Stromal cell of bone marrow (primary cell): ENCODE results near the gene GFOD1.
"Not testable (repeated sequence)": the region's sequence is repeated elsewhere in the genome, so short reads cannot be mapped to it uniquely, and the experiment has no call there.

ENCODE experiments used
- DNase-seq: peaks from one replicate; pipeline ENCODE4 v3.0.0-alpha.2; 2012; ENCODE audit warnings: low read depth

The GFOD1 gene

GRCh38 chr6:13404892-13405254 is 82.5 kb downstream of the GFOD1 start:
- DNase-seq: no peak

DNA sequence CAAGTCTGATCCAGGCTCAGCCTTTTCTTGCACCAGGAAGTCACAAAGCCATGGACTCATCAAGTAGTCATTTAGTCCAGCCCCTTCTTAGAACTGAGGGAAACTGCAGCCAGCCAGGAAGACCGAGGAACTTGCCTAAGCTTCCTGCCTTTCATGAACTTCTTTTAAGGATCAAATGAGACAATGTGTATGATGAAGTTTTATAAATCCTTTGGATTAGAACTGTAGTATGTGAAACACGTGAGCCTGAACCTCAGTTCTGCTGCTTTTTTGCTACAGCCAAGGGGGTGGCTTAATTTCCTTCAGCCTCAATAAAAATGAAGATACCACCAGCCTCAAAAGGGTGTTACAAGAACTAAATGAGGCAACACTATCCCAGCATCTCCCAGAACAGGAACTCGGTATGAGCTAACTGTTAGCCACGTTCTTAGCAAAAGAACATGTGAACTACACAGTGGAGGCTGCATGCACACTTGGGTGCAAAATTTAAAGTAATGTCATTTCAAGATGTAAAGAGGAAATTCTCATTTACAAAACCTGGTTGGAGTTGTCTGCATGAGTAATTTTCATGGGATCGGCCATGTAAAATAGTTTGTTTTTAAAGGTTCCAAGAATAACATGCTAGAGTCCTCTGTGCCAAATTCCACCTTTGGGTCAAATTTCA is 83.0 kb downstream of the GFOD1 start:
- DNase-seq: peak; percentile 64

DNA sequence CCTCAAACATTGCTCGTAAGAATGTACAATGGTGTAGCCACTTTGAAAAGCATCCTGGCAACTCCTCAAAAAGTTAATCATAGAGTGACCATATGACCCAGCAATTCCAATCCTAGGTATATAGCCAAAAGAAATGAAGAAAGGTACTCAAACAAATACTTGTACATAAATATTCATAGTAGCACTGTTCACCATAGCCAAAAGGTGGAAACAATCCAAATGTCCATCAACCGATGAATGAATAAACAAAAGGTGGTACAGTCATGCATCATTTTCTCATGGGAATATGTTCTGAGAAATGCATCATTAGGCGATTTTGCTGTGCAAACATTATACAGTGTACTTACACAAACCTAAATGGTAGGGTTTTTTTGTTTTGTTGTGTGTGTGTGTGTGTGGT is 84.7 kb downstream of the GFOD1 start:
- no peak for DNase-seq

DNA sequence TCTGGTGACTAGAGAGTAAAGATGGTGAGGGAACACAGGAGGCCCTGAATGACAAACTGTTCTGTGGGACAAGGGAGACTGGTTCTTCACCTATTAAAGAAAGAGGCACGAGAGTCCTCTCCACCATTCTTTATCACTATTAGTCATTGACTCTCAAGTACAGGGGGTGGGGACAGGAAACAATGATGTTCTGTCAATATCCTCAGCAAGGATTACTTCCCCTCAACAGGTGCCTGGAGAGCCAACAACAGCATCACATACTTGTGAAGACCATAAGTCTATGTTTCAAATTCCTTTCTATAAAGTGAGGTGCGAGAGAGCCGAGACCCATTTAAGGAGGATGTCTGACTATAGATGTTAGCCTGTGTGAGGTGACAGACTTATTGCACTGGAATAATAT is 86.6 kb downstream of the GFOD1 start:
- DNase-seq: no peak

DNA sequence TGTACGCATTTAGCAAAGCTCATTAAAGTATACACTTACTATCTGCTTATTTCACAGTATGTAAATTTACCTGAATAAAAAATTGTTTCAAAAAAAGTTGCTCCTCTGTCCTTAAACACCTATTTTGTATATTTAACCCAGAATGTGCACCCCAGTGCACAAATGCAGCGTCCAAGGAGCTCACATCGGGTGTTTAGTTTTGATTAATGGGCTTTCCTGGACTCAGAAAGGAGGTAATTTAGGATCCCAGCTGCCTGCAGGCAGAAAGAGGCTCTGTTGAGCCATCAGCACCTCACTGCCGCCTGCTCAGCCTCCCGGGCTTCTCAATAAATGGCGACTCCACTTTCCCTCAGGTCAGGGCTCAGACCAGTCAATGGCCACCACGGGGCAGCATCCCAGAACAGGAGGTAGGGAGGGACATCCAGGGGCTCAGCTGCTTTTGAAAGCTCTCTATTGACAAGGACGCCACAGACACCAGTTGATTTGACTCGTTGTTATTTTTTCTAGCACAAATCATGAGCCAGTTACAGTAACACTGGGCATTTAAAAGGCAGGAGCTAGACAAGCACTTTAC is 88.9 kb downstream of the GFOD1 start:
- DNase-seq: no peak

DNA sequence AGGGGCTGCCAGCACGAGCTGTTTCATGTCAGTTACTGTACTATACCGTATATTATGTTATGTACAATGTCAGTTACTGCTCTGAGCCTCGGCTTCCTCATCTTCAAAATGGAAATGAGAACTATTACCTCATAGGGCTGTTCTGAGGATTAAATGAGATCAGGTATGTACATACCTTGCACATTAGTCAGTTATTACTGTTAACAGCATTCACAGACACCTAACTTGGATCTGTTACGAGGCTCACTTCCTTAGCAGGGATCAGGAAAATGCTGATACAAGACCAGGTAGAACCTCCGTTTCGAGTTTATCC is 89.4 kb downstream of the GFOD1 start:
- no peak for DNase-seq

DNA sequence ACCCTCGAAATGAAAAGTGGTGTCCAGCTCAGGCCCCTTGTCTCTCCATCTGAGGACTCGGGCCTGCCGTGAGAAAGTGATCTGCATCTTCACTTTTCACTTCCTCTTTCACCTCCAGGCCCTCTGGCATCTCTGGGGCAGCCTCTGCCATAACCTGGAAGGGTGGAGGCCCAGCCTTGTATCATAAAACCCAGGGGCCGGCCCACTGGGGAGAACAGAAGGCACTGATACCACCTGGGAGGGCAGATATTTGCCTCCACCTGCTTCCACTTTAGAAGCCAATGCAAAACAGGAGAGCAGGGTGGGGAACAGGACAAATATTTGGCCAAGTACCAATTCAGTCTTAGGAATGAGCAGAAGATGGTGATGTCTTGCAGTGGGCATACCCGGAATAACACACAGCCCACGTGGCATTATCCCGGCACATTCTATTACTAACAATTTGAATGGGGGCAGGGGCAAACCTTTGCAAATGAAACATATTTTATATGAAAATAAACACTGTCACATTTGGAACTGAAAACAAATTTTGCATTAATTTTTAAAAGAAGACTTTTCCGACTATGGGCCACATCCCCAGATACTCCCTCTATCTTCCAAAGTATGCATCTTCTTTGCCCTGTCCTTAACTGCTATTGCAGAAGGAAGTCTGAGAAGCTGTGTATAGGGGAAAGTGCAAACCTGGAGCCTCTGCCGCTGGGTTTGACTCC is 89.9 kb downstream of the GFOD1 start:
- no peak for DNase-seq

- DNase-seq: no peak
These were observed 91.1 kb downstream of the GFOD1 start for GRCh38 chr6:13396241-13396792.

DNA sequence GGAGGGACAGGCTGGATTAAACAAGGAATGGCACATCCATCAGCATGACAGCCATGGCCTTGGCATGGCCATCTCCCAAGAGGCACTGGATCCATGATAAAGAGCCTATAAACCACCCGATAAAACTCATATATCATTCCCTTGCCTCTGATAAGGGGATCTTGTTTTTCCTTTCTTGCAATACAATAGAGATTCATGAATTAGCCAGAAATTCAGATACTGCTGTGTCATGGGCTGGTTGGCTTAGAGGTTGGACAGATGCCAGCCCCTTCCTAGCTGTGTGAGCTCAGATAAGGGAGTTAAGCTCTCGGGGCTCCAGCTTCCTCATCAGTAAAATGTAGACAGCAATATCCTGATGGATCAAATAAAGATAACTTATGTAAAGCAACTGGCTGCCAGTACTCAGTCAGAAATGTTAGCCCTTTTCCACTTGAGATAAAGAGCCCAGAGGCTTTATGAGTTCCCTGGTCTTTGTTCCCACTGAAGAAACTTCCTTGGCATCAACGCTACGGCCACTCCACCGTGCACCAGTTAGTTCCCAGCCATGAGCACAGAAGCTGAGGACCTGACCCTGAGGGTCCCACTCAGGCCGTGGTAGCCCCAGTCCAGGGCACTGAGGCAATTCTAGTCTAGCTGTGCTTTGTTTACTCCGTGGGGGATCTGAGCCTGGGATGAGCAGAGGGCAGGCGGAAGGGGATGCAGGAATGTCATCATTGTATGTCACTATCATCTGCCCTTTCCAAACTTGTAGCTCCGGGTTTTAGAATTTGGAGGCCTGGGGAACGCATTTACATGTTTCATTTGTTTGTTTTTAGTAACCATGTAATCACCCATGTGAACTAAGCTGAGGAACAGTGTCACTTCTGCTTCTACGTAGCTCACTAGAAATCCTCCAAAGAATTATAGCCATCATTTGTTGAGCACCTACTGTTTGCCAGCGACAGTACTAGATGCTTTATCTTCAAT is 91.8 kb downstream of the GFOD1 start:
- DNase-seq: peak; percentile 63

GRCh38 chr6:13392462-13392861 is 94.9 kb downstream of the GFOD1 start:
- DNase-seq: no peak

DNA sequence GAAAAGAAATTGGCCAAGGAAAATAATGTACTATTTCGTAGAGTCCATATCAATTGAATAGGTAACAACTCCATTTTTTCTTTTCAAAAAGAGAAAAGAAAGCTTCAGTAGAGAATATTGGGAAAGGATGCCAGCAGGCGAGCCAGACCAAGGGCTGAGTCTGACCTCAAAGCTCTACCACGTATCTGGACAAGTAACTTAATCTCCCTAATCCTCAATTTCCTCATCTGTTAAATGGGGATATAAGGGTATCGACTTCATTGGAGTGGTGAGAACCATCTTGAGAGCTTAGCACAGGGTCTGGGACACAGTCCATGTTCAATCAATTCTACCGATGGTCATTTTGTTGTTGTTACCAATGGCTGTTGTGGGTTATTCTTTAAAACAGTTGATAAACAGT is 95.9 kb downstream of the GFOD1 start:
- no peak for DNase-seq

GRCh38 chr6:13390658-13391057 is 96.7 kb downstream of the GFOD1 start:
- no peak for DNase-seq

GRCh38 chr6:13389237-13389636 is 98.2 kb downstream of the GFOD1 start:
- not testable (repeated sequence) for DNase-seq

GRCh38 chr6:13388769-13389168 is 98.6 kb downstream of the GFOD1 start:
- not testable (repeated sequence) for DNase-seq

DNA sequence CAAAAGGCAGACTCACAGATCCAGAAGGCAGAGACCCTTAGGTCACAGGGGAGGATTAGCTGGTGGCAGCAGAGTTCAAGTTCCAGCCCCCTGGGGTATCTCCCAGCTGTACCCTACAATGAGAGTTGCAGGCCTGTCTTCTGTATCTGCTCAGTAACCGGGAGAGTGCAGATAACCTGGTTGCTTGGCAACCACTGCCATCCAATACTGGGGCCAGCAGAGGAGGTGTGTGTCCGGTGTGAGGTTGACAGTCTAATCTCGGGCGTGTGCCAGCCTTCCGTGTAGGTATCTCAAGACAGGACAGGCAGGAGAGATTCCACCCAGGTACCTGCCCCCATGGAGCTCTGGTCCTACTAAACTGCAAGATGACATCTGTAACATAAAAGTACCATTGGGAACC is 102.4 kb downstream of the GFOD1 start:
- no peak for DNase-seq

DNA sequence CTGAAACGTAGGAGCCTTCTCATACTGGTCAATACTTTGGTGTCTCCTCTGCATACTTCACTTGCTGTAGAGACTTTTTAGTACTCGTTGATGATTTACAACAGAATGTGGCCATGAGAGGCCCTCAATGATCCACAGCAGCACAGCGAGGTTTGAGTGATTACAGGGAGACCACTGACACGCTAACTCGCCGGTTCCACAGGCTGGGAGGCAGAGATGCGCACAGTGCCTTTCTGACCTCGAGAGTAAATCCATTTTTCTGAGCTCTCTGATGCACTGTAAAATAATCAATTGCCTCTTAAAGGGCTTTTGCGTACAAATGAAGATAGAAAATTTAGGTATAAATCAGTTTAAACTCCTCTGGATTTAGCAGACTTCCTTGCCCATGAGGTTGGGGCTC is 102.9 kb downstream of the GFOD1 start:
- no peak for DNase-seq

- DNase-seq: peak; percentile 36
These were observed 103.9 kb downstream of the GFOD1 start for GRCh38 chr6:13383328-13384163.

DNA sequence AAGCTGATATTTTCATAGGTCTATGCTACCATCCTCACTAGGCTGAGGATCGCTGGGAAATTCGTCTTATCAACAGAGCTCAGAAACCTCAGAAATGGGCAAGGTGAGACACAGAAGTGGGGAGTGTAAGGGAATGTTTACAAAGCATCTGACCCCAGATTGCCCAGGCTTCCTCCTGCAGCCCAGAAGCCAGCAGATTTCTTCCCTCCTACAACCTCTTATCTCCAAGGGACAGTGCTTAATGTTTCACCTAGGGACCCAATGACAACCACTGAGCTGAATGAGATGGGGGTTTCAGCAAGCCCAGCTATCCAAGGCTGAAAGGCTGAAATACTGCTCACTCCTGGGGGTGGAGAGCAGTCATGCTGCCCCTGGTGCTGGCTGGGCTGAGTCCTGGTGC is 106.6 kb downstream of the GFOD1 start:
- DNase-seq: no peak

- DNase-seq: no peak
These were observed 108.5 kb downstream of the GFOD1 start for GRCh38 chr6:13378669-13379590.

- no peak for DNase-seq
These were observed 110.2 kb downstream of the GFOD1 start for GRCh38 chr6:13377054-13377758.
